ENCODE data around the gene LYSMD4.
"Not testable (repeated sequence)": the region's sequence is repeated elsewhere in the genome, so short reads cannot be mapped to it uniquely, and the experiment has no call there.

LYSMD4 gene

GRCh38 chr15:99738021-99738847 is 5.0 kb upstream of the LYSMD4 start:
- FAIRE-seq (no peak), DNase-seq (ENCODE audit: insufficient read length, low spot score) (no peak)
- no peak for TF ChIP-seq POLR2A (IDR thresholded peaks at IDR 0.05; ENCODE audit: low read depth, low read length)

- TF ChIP-seq POLR2A (IDR thresholded peaks at IDR 0.05; ENCODE audit: low read depth, low read length), result no peak
- FAIRE-seq (no peak), DNase-seq (ENCODE audit: insufficient read length, low spot score) (no peak)
Measured at GRCh38 chr15:99736702-99737101, 3.5 kb upstream of the LYSMD4 start.

GRCh38 chr15:99735868-99736267 is 2.6 kb upstream of the LYSMD4 start:
- DNase-seq (ENCODE audit: insufficient read length, low spot score) (no peak), FAIRE-seq (no peak)
- no peak for TF ChIP-seq POLR2A (IDR thresholded peaks at IDR 0.05; ENCODE audit: low read depth, low read length)

- DNase-seq (ENCODE audit: insufficient read length, low spot score) (no peak), FAIRE-seq (no peak)
- TF ChIP-seq POLR2A (IDR thresholded peaks at IDR 0.05; ENCODE audit: low read depth, low read length), result no peak
Measured at GRCh38 chr15:99734575-99734974, 1.3 kb upstream of the LYSMD4 start.

- not testable (repeated sequence) for DNase-seq (ENCODE audit: insufficient read length, low spot score); FAIRE-seq
Measured at GRCh38 chr15:99734040-99734291, 729 bp upstream of the LYSMD4 start.

- no peak for TF ChIP-seq POLR2A (IDR thresholded peaks at IDR 0.05; ENCODE audit: low read depth, low read length)
- no peak for FAIRE-seq
- no peak for DNase-seq (ENCODE audit: insufficient read length, low spot score)
Measured at GRCh38 chr15:99732751-99733267, 428 bp downstream of the LYSMD4 start.

GRCh38 chr15:99732124-99732750 is 1.0 kb downstream of the LYSMD4 start:
- DNase-seq (ENCODE audit: insufficient read length, low spot score) (no peak), FAIRE-seq (no peak)
- TF ChIP-seq POLR2A (IDR thresholded peaks at IDR 0.05; ENCODE audit: low read depth, low read length), result no peak

GRCh38 chr15:99731336-99732123 is 1.7 kb downstream of the LYSMD4 start:
- no peak for TF ChIP-seq POLR2A (IDR thresholded peaks at IDR 0.05; ENCODE audit: low read depth, low read length)
- FAIRE-seq (no peak), DNase-seq (ENCODE audit: insufficient read length, low spot score) (no peak)

- no peak for TF ChIP-seq POLR2A (IDR thresholded peaks at IDR 0.05; ENCODE audit: low read depth, low read length)
- DNase-seq (ENCODE audit: insufficient read length, low spot score) (no peak), FAIRE-seq (no peak)
Measured at GRCh38 chr15:99729920-99730319, 3.3 kb downstream of the LYSMD4 start.

- TF ChIP-seq POLR2A (IDR thresholded peaks at IDR 0.05; ENCODE audit: low read depth, low read length), result no peak
- no peak for DNase-seq (ENCODE audit: insufficient read length, low spot score)
- FAIRE-seq, result no peak
Measured at GRCh38 chr15:99729327-99729726, 3.9 kb downstream of the LYSMD4 start.

GRCh38 chr15:99728916-99729315 is 4.3 kb downstream of the LYSMD4 start:
- FAIRE-seq, result no peak
- no peak for TF ChIP-seq POLR2A (IDR thresholded peaks at IDR 0.05; ENCODE audit: low read depth, low read length)
- no peak for DNase-seq (ENCODE audit: insufficient read length, low spot score)

GRCh38 chr15:99727733-99728132 is 5.5 kb downstream of the LYSMD4 start:
- DNase-seq (ENCODE audit: insufficient read length, low spot score) (no peak), FAIRE-seq (no peak)
- no peak for TF ChIP-seq POLR2A (IDR thresholded peaks at IDR 0.05; ENCODE audit: low read depth, low read length)

GRCh38 chr15:99727330-99727729 is 5.9 kb downstream of the LYSMD4 start:
- FAIRE-seq (no peak), DNase-seq (ENCODE audit: insufficient read length, low spot score) (no peak)
- no peak for TF ChIP-seq POLR2A (IDR thresholded peaks at IDR 0.05; ENCODE audit: low read depth, low read length)

- DNase-seq (ENCODE audit: insufficient read length, low spot score) (no peak), FAIRE-seq (no peak)
- no peak for TF ChIP-seq POLR2A (IDR thresholded peaks at IDR 0.05; ENCODE audit: low read depth, low read length)
Measured at GRCh38 chr15:99726333-99726732, 6.9 kb downstream of the LYSMD4 start.

Measured in H54 (cell line).